Measurements from ENCODE around the gene TOPAZ1.

Gene TOPAZ1

DNA sequence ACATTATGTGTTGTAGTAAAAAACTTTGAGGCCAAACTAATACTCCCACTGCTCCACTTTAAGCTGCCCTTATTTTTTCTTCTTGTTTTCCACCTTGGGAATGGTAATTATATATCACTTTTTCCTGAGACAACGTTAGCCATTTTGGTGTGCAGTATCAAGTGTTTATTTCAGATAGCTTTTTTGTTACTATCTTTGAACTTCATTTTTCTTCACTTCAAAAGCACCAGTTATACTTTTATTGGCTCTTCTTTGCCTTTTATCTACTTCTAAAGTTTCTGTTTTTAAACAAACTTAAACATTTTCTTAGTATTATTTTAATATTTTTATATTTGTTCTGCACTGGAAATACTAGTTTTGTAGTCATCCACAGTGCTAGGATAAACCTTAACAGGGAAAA is 6.5 kb downstream of the TOPAZ1 start:
- no peak for DNase-seq

DNA sequence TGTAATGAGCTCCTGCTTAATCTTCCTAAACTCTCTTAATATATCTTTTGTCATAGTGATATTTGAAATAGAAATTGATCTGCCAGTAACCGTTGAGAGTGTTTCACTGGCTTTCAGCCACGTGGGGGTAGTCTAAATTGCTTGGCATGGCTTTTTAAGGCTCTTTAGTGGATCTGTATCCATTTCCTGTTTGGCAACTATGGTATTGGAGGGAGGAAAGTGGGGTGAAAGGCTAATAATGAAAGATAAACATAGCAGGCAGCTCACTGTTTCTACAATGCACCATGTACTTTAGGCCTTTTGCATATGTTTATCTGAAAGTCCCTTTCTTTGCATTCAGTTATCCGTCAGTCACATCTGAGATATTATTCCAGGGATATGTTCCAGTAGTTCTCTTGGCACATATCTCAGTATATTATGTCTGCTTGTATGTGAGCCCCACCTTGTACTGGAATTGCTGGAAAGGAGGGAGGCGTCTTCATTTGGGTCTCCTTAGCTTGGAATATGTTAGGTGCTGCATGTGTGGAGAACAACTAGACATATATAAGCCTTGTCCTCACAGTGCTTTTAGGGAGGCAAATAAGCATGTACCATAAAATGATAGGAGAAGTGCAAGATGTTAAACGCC is 10.8 kb downstream of the TOPAZ1 start:
- no peak for DNase-seq

DNA sequence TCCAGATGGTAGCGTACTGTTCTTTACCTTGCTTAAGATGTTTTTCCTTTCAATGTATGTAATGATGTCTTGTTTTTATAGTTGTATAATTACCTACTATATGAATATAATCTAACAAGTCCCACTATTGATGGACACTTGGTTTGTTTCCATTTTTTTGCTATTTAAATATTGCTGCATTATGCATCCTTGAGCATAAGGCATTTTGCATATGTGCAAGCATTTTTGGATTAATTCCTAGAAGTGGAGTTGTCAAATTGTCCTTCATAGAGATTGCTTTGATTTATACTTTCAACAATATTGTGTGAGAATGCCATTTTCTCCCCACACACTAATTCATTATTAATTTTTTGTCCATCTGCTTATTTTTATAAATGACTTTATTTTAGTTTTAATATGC is 17.7 kb downstream of the TOPAZ1 start:
- DNase-seq = no peak

DNA sequence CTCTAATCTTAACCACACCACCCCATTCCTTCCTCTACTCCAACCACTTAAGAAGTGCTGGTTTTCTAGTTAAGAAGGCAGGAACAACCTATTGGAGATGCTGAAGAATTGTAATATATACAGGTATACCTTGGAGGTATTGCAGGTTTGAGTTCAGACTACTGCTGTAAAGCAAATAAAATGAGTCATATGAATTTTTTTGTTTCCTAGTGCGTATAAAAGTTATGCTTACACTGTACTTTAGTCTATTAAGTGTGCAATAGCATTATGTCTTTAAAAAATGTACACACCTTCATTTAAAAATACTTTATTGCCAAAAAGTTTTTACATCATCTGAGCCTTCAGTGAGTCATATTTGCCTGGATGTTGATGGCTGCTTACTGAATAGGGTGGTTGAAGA is 22.5 kb downstream of the TOPAZ1 start:
- no peak for DNase-seq

DNA sequence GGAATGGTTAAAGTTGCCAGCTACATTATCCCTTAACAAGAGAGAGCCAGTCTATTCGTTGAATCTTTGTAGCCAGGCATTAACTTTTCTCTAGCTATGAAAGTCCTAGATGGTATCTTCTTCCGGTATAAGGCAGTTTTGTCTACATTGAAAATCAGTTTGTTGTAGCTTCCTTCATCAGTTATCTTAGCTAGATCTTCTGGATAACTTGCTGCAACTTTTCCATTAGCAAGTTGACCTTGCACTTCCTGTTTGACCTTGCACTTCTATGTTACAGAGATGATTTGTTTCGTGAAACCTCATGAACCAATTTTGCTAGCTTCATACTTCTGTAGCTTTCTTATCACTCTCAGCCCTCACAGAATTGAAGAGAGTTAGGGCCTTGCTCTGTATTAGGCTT is 24.1 kb downstream of the TOPAZ1 start:
- no peak for DNase-seq

DNA sequence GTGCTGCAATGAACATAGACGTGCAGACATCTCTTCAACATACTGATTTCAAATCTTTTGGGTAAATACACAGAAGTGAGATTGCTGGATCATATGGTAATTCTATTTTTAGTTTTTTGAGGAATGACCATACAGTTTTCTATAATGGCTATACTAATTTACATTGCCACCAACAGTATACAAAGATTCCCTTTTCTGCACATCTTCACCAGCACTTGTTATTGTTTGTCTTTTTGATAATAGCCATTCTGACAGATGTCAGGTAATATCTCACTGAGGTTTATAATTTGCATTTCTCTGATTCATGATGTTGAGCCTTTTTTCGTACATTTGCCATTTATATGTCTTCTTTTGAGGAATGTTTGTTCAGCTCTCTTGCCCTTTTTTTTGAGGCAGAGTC is 30.5 kb downstream of the TOPAZ1 start:
- no peak for DNase-seq

DNA sequence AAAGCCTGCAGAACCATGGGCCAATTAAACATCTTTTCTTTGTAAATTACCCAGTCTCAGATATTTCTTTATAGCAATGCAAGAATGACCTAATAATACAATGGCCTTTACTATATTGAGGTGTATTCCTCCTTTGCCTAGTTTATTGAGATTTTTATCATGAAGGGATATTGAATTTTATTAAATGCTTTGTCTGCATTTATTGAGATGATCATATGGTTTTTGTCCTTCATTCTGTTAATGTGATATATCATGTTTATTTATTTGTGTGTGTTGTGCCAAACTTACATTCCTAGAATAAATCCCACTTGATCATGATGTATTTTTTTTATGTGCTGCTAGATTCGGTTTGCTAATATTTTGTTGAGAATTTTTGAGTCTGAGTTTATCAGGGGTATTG is 36.2 kb downstream of the TOPAZ1 start:
- no peak for DNase-seq

DNA sequence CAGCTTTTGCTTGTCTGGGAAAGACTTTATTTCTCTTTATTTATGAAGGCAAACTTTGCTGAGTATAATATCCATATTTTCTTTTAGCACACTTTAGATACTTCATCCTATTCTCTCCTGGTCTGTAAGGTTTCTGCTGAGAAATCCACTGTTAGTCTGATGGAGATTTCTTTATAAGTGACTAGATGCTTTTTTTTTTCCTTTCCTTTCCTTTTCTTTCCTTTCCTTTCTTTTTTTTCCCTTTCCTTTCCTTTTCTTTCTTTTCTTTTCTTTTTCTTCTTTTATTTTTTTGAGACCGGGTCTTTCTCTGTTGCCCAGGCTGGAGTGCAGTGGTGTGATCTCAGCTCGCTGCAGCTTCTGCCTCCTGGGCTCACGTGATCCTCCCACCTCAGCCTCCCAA is 38.4 kb downstream of the TOPAZ1 start:
- DNase-seq = no peak

DNA sequence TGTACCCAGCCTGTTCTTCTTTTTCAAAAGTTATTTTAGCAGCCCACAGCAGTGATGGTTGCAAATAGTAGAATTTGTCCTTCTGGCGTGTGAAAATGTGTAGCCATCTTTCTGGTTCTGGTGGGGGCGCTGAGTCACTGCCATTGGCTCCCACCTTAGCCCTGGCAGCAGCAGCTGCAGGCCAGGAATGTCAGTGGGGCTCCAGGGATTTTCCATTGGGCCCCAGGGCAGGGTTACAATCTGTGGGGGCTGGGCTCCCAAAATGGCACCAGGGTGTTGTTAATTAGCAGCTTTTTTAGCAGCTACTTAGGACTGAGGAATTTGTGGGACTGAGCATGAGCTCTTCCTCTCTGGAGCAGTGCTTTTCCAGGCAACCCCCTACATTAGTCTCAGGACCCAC is 38.9 kb downstream of the TOPAZ1 start:
- DNase-seq = no peak

DNA sequence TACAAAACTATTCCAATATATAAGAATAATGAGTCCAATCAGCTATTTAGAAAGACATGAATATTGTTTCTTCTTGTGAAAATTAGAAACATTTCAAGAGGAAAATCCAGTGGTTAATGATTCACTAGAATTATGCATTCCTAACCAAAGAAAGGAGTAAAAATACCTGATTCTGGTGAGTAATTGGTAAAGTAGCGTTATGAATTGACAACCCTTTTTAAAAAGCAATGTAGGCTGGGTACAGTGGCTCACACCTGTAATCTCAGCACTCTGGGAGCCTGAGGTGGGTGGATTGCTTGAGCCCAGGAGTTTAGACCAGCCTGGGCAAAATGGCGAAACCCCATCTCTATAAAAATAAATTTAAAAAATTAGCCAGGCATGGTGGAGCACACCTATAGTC is 43.3 kb downstream of the TOPAZ1 start:
- no peak for DNase-seq

DNA sequence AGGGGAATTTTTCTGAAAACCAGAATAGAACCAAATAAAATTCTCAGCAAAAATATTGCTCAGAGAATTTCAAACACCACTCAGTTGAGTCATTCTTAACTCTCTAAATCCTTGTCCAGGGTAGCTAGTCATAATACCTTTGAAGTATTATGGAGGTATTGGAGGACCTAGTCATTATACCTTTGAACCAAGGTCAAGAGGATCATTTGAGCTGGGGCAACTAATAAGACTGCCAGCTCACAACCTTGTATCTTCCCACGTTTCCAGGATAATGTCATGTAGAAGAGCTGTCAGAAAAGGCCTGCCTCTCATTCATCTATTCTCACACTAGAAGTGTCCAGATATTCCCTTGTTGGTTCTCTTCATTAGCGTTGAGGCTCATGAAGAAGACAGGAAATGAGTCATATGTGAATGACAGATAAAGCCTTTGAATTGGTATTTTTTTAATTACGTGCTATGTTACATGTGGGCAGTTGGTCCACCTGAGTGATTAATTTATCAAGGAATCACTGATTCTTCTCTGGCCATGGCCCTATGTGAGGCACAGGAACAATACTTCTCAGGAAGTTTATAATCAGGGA is 48.3 kb downstream of the TOPAZ1 start:
- no peak for DNase-seq

DNA sequence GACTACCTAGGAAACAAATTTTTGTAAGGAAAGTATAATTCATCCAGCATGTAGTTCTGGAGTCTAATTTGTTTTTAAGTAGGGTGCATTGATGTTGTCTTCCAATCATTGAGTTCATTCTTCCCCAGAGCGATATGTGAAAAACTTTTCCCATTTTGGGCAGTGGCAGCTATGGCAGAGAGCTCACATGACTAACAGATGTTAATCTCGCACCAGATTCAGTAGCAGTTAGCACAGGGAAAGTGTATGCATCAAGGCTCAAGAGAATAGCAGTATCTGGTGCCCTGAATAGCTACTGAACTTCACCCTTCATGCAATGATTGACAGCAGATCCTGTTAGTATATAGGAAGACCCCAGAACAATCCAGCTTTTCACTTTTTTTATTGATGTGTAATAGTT is 50.6 kb downstream of the TOPAZ1 start:
- no peak for DNase-seq

DNA sequence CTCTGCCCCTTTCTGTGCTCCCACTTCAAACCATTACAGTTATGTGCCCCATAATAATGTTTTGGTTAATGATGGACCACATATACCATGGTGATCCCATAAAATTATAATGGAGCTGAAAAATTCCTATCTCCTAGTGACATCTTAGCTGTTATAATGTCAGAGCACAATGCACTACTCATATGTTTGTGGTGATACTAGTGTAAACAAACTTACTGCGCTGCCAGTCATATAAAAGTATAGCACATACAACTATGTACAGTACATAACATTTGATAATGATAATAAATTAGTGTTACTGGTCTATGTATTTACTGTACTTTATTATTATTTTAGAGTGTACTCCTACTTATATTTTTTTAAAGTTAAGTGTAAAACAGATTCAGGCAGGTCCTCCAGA is 51.3 kb downstream of the TOPAZ1 start:
- no peak for DNase-seq

DNA sequence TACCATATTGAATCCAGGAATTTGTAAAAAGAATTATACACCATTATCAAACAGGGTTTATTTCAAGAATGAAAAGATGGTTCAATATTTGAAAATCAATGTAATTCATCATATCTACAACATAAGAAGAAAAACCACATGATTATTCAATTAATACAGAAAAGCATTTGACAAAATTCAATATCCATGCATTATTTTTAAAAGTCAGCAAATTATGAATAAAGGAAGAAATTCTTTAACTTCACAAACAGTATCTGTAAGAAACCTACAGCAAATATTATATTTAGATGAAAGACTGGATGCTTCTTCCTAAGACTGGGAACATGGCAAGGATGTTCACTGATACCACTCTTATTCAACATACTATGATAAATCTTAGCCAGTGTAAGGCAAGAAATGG is 55.6 kb downstream of the TOPAZ1 start:
- DNase-seq = no peak

DNA sequence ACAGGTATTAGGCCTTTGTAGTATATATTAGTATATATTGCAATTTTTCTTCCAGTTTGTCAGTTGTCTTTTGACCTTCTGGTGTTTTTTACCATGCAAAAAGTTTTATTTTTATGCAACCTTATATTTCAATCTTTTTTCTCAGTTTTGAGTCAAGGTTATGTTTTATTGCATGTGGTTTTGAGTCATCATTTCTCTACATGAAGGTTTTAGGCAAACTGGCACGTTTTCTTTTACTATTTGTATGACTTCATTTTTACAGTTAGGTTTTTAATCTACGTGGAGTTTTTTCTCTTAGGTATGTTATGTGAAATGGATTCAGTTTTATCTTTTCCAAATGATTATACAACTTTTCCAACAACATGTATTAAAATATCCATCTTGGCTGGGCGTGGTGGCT is 60.1 kb downstream of the TOPAZ1 start:
- DNase-seq = no peak

DNA sequence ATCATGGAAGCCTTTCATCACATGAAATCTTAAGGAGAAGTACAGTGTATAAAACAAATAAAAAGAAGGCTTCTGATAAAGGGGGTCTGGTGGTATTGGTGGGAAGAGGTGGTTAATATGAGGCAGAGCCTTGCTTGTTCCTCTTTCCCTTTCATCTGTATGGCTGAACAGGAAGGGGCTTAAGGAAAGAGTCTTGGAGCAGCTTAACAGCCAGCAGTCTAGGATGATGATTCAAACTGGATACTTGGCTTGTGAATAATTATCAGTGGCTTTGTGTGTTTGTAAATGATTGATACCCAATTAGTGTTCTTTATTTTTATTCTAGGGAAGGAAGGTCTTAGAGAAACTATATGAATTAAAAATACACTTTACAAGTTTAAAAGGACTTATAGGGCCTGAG is 67.8 kb downstream of the TOPAZ1 start:
- DNase-seq = no peak

DNA sequence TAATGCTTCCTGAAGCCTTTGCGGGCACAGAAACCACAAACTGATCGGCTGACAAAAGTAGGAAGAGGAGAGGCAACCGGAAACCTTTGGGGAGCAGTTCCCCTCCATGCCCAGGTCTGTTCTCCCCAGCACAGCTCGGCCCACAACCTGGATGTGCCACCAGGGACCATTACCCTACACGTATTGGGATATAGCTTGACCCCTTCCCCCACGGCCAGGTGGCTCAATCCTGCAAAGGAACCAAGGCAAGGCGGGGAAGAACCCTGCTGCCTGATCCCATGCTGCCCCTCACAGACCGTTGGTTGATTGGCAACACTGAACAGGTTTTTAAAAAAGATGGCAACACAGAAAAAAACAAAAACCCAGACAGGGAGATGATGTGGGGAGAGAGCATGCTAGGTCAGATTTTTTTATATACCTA is 77.2 kb downstream of the TOPAZ1 start:
- DNase-seq = no peak

DNA sequence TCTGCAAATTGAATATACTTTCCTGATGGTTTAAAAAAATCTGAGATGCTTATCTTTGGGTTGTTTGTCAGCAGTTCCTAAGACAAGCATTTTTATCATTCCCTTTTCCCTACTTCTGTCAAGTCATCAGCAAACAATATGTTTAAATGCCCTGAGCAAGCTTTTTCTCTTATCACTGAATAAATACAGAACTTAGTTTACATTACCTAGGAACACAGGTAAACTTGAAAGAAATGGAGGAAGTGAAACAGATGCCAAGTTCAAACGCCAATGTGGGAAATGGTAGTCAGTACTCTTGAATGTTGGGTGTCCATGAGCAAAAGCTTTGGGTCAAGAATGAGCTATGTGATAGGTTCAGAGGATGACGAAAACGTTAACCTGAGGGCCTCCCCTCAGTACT is 79.6 kb downstream of the TOPAZ1 start:
- no peak for DNase-seq

DNA sequence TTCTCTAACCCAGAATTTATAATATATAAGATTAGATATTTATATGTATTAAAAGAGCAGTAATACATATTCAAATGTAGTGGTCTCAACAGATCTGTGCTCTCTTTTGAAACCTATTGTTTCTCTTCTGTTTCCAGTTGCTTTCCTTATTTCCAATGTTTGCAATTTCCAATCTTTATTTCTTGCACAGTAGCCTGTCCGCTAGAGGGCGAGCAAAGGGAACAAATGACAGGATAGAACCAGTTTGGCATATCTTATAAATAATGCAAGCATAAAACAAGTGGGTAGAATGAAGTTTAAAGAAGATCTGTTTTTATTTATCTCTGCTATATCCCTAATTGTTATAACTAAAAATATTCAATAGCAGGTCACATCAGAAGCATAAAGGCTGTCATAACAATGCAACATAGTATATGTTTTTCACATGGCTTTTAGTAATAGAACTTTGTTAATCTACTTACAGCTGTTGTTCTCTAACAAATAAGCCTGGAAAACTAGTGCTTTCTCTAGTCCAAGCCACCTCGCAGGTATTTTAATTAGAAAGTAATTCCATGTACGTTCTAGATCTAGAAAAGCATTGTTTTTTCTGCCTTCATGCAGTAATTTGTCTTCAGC is 81.8 kb downstream of the TOPAZ1 start:
- peak; percentile 55 for DNase-seq

DNA sequence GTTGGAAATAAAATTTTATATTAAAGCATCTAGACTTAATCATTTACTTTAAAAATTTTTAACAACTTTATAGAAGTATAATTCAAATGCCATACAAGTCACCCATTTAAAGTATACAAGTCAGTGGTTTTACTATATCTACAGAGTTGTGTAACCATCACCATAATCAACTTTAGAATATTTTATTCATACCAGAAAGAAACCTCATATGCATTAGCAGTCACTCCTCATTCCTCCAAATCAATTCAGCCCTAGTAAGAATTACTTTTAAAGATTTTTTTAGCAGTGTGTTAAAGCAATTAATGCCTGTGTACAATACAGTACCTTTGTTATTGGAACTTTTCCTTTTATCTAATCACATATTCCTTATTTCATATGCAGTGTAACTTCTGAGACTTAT is 82.9 kb downstream of the TOPAZ1 start:
- DNase-seq = no peak

DNA sequence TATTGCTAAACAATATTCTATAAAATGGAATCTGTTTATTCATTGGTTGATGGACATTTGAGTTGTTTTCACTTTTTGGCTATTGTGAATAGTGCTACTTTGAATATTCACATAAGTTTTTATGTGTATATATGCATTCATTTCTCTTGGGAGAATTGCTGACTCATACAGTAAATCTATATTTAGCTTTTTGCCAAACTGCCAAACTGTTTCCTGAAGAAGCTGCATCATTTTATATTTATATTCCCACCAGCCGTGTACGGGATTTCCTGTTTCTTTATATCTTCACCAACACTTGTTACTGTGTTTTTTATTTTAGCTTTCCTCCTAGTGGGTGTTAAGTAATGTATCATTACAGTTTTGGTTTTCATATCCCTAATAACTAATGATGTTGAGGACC is 84.3 kb downstream of the TOPAZ1 start:
- no peak for DNase-seq

DNA sequence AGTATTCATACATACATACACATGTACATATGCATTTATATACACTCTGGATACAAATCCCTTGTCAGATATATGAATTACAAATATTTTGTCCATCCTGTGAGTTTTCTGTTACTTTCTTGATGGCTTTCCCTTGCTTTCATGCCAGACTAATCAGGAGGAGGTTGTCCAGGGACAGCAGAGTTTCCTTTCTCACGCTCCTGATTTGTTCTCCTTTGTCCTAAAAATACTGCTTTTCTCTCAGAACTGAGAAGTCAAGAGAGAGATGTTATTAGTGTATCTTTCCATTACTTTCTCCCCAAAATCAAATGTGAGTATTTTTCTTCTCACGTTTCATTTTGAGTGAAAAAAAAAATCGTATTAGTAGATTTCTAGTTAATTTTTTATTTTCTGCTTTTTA is 84.8 kb downstream of the TOPAZ1 start:
- DNase-seq = no peak

DNA sequence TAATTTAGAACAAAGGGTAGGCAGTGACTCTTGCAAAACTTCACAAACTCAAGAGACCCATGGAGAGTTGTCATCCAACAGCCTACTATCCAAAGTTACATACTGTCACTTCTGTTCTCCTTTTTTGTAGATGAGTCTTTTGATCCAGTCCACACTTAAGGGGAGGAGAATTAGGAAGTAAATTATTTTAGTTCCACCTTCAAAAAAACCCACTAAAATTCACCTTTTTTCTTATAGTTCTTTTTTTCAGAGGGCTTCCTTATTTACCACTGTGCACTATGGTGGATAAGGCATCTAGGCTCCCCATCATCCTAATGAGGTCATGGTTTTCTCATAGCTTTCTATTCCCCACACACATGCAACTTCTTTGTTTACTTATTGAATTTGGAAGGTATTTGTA is 88.3 kb downstream of the TOPAZ1 start:
- no peak for DNase-seq

DNA sequence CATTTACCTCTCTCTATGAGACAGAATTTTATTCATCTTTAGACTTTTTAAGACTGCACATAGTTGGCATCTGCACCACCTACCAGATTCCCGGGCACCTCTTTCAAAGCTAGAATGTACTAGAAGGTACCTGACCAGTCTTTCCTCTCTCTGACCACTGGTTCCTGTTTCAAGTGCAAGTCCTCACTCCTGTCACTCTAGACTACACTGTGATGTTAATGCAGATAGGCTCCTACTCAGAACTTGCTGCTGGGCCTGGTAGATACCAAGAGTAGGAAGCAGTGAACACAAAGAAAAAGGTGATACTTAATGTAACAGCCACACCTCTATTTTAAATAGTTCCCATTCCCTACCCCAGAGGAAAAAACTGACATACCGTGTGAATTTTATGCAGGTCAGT is 88.8 kb downstream of the TOPAZ1 start:
- DNase-seq = no peak

DNA sequence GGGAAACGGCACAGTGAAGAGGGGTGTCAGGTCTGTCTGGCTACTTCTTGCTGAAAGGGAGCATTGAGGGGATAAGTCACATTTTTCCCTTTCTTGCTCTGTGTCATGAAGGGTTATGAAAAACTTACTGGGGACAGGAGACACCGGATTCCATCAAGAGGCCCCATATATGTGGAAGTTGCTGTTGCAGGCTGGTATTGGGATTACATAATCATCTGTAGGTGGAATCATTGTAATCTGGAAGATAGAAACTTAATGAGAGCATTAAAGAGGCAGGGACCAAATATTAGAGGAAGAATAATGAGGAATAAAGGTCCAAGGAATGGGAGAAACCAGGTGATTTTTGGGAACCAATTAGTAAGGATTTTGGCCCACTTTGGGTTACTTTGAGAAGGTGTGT is 92.6 kb downstream of the TOPAZ1 start:
- no peak for DNase-seq

Measured in activated CD8-positive, alpha-beta memory T cell treated with anti-CD3 and anti-CD28 coated beads, Interleukin-2, amount 50 U/mL, for 4 hours (primary cell).